ENCODE data around the gene EHD4. TPM values are rescaled to one million over a fixed set of nuclear protein-coding genes. Genes with fewer than 3 reads are reported as not detected.

EHD4 gene
- polyA plus RNA-seq, 1 of the 3 experiments (the other 2 are of a cell fraction) = 17.5 TPM

- no peaks in the 10 kb centered on the region for H4K20me1 ChIP-seq (ENCODE audit: insufficient read depth)
- WGBS (ENCODE audit: low lambda C conversion rate) = 94% methylated on average over 9 of the region's 9 CpGs
- ChIA-PET POLR2A (no interaction called here), CTCF (interaction anchor here (1.0 to 1.8 kb wide), 2 partner anchors 50 to 117 kb away, joined by 3 to 4 read pairs; no protein-coding TSS in a partner anchor)
- H3K27me3 ChIP-seq (ENCODE audit: insufficient read depth) = no peaks in the 10 kb centered on the region
- H3K27ac ChIP-seq (ENCODE audit: low read depth in 2 of 2, low read length in 1 of 2) = peak overlapping the region in 1 of 2 experiments; percentile 59; a peak in 2 of 4 replicates
- peaks cover 33% of the 10 kb centered on the region for H3F3A ChIP-seq (replicated peaks; ENCODE audit: insufficient read depth)
- no peaks in the 10 kb centered on the region for H3K9me3 ChIP-seq
- no peak overlapping the region for H3K4me3 ChIP-seq (ENCODE audit: low read depth in 2 of 2, low read length in 1 of 2)
- peaks cover 7 to 42% of the 10 kb centered on the region in 2 experiments; a peak in 3 of 4 replicates for H3K4me1 ChIP-seq (ENCODE audit: control insufficient read depth in 1 of 2, insufficient read depth in 2 of 2, low read depth in 1 of 2, low read length in 1 of 2)
- H3K79me2 ChIP-seq (ENCODE audit: insufficient read depth) = peaks cover 28% of the 10 kb centered on the region; the same call in 1 of the 2 replicates
- DNase-seq = no peak
- TF ChIP-seq NRF1 (IDR thresholded peaks at IDR 0.05; ENCODE audit: low read depth, low read length) (no peak), JUND (IDR thresholded peaks at IDR 0.05) (no peak), RAD21 (IDR thresholded peaks at IDR 0.05; ENCODE audit: low read length) (no peak), SMC3 (IDR thresholded peaks at IDR 0.05; ENCODE audit: low read depth, low read length) (no peak), EZH2phosphoT487 (IDR thresholded peaks at IDR 0.05; ENCODE audit: borderline replicate concordance, low read depth) (no peak), IRF3 (IDR thresholded peaks at IDR 0.05; ENCODE audit: low read depth, low read length) (no peak), TEAD4 (IDR thresholded peaks at IDR 0.05; ENCODE audit: borderline replicate concordance, insufficient read depth) (no peak), TAF1 (IDR thresholded peaks at IDR 0.05; ENCODE audit: borderline replicate concordance, low read depth, low read length) (no peak)
- TF ChIP-seq, protein P1, sequence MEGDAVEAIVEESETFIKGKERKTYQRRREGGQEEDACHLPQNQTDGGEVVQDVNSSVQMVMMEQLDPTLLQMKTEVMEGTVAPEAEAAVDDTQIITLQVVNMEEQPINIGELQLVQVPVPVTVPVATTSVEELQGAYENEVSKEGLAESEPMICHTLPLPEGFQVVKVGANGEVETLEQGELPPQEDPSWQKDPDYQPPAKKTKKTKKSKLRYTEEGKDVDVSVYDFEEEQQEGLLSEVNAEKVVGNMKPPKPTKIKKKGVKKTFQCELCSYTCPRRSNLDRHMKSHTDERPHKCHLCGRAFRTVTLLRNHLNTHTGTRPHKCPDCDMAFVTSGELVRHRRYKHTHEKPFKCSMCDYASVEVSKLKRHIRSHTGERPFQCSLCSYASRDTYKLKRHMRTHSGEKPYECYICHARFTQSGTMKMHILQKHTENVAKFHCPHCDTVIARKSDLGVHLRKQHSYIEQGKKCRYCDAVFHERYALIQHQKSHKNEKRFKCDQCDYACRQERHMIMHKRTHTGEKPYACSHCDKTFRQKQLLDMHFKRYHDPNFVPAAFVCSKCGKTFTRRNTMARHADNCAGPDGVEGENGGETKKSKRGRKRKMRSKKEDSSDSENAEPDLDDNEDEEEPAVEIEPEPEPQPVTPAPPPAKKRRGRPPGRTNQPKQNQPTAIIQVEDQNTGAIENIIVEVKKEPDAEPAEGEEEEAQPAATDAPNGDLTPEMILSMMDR (IDR thresholded peaks at IDR 0.05) = no peak
- TF ChIP-seq, protein P2, sequence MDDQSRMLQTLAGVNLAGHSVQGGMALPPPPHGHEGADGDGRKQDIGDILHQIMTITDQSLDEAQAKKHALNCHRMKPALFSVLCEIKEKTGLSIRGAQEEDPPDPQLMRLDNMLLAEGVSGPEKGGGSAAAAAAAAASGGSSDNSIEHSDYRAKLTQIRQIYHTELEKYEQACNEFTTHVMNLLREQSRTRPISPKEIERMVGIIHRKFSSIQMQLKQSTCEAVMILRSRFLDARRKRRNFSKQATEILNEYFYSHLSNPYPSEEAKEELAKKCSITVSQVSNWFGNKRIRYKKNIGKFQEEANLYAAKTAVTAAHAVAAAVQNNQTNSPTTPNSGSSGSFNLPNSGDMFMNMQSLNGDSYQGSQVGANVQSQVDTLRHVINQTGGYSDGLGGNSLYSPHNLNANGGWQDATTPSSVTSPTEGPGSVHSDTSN (IDR thresholded peaks at IDR 0.05) = no peak
- peaks cover 0 to 3% of the 10 kb centered on the region in 2 experiments for H3K36me3 ChIP-seq (replicated peaks in 1 of 2; ENCODE audit: control insufficient read depth in 1 of 2, insufficient read depth in 2 of 2, low read length in 1 of 2)
- H3K9me2 ChIP-seq = no peaks in the 10 kb centered on the region
- H2AFZ ChIP-seq (ENCODE audit: low read depth) = no peak overlapping the region
- H3K9ac ChIP-seq = no peak overlapping the region
- peak overlapping the region; percentile 29 for H3K4me2 ChIP-seq
Observed at GRCh38 chr15:41939986-41940385, 32.4 kb downstream of the EHD4 start.

DNA sequence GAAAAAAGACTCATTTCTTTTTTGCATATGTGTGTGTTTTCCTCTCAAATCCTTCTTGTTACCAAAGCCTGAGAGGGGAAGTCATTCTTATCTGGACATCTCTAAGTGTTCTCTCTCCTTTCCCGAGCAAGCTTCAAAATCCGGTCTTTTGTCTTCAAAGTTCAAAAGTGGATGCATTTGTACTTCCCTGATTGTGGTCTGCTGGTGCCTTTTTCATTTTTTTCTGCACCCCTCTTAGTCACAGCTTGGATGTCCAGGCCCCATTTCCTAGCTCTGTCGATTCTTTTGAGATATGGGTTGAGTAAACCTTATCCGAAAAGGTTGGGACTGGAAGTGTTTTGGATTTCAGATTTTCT lies 34.8 kb downstream of the EHD4 start:
- Histone ChIP-seq H3K79me2 (ENCODE audit: insufficient read depth) (peaks cover 23% of the 10 kb centered on the region; the same call in 1 of the 2 replicates), H3K9me2 (no peaks in the 10 kb centered on the region), H3K4me2 (no peak overlapping the region), H3K27me3 (ENCODE audit: insufficient read depth) (no peaks in the 10 kb centered on the region), H3K36me3 (replicated peaks in 1 of 2; ENCODE audit: control insufficient read depth in 1 of 2, insufficient read depth in 2 of 2, low read length in 1 of 2) (peaks cover 0 to 6% of the 10 kb centered on the region in 2 experiments), H3K4me3 (ENCODE audit: low read depth in 2 of 2, low read length in 1 of 2) (no peak overlapping the region), H4K20me1 (ENCODE audit: insufficient read depth) (no peaks in the 10 kb centered on the region), H3K9ac (no peak overlapping the region), H3K27ac (ENCODE audit: low read depth in 2 of 2, low read length in 1 of 2) (peak overlapping the region in 1 of 2 experiments; percentile 65; a peak in 1 of 4 replicates), H2AFZ (ENCODE audit: low read depth) (no peak overlapping the region), H3F3A (replicated peaks; ENCODE audit: insufficient read depth) (peaks cover 20% of the 10 kb centered on the region), H3K9me3 (no peaks in the 10 kb centered on the region), H3K4me1 (ENCODE audit: control insufficient read depth in 1 of 2, insufficient read depth in 2 of 2, low read depth in 1 of 2, low read length in 1 of 2) (peaks cover 0 to 45% of the 10 kb centered on the region in 2 experiments; a peak in 3 of 4 replicates)
- DNase-seq = no peak
- POLR2A ChIA-PET = no interaction called here
- 90% methylated on average over 4 of the region's 4 CpGs for WGBS (ENCODE audit: low lambda C conversion rate)
- no peak for TF ChIP-seq YY1 (IDR thresholded peaks at IDR 0.05; ENCODE audit: low read depth)
- CTCF ChIA-PET = no interaction called here

Measured in SK-N-SH (cell line).